Erythroblast (primary cell): ENCODE measurements around the gene TMEM250.

Experiments used
- GATA1 ChIP-seq: IDR thresholded peaks from 2 replicates; pipeline ENCODE4 v1.6.1; 2011; ENCODE audit warnings: low read depth, mild to moderate bottlenecking, control low read depth, low read length, moderate library complexity
- POLR2A ChIP-seq: IDR thresholded peaks from 2 replicates; pipeline ENCODE4 v1.6.1; 2011; ENCODE audit warnings: mild to moderate bottlenecking, low read length

GRCh38 chr9:136156209-136157120 is 37.8 kb upstream of the TMEM250 start:
- TF ChIP-seq POLR2A: no peak
- no peak for TF ChIP-seq GATA1
